Endometrial microvascular endothelial cells (primary cell): ENCODE data around the gene ST8SIA6. TPM values are rescaled to one million over a fixed set of nuclear protein-coding genes. Genes with fewer than 3 reads are reported as not detected.
"Not testable (repeated sequence)": the region's sequence is repeated elsewhere in the genome, so short reads cannot be mapped to it uniquely, and the experiment has no call there.

ENCODE experiments used
- in situ Hi-C: cut with HindIII; loops from 2 replicates; pipeline ENCODE4 v1.10.0; 2017; ENCODE audit warnings: low sequenced_read_pairs, low pct_unique_long_range_greater_than_20kb; ENCODE audit errors: inconsistent ontology term
- total RNA-seq: library from RNA; depleted of rRNA; stranded (reverse); fragments of >200 nt; gene quantifications from one replicate; pipeline ENCODE4 v1.2.3, GENCODE V29; 2015; ENCODE audit errors: inconsistent ontology term

The ST8SIA6 gene
- total RNA-seq, 1 donor from 2014 or later, result not detected

GRCh38 chr10:17358461-17358860, 95.9 kb downstream of the ST8SIA6 start:
- in situ Hi-C loops, result no loop called here

- in situ Hi-C loops, result no loop called here
These were observed 96.6 kb downstream of the ST8SIA6 start for GRCh38 chr10:17357781-17358180.

GRCh38 chr10:17356820-17357219, 97.6 kb downstream of the ST8SIA6 start:
- in situ Hi-C loops, result no loop called here

- in situ Hi-C loops, result no loop called here
These were observed 99.6 kb downstream of the ST8SIA6 start for GRCh38 chr10:17354781-17355180.

GRCh38 chr10:17353568-17354300, 100.7 kb downstream of the ST8SIA6 start:
- in situ Hi-C loops, result no loop called here

- in situ Hi-C loops, result no loop called here
These were observed 101.8 kb downstream of the ST8SIA6 start for GRCh38 chr10:17352583-17352982.

GRCh38 chr10:17351506-17351905, 102.9 kb downstream of the ST8SIA6 start:
- in situ Hi-C loops, result no loop called here

- in situ Hi-C loops, result no loop called here
These were observed 104.7 kb downstream of the ST8SIA6 start for GRCh38 chr10:17349717-17350116.

GRCh38 chr10:17348501-17349349, 105.7 kb downstream of the ST8SIA6 start:
- in situ Hi-C loops, result no loop called here

- in situ Hi-C loops, result no loop called here
These were observed 106.3 kb downstream of the ST8SIA6 start for GRCh38 chr10:17348011-17348500.

GRCh38 chr10:17344206-17344605, 110.2 kb downstream of the ST8SIA6 start:
- in situ Hi-C loops, result no loop called here

GRCh38 chr10:17343118-17343517, 111.3 kb downstream of the ST8SIA6 start:
- in situ Hi-C loops, result no loop called here

GRCh38 chr10:17340144-17340829, 114.1 kb downstream of the ST8SIA6 start:
- in situ Hi-C loops, result no loop called here

- in situ Hi-C loops, result no loop called here
These were observed 119.3 kb downstream of the ST8SIA6 start for GRCh38 chr10:17335065-17335464.

GRCh38 chr10:17330501-17330900, 123.9 kb downstream of the ST8SIA6 start:
- in situ Hi-C loops, result no loop called here

- in situ Hi-C loops, result no loop called here
These were observed 128.0 kb downstream of the ST8SIA6 start for GRCh38 chr10:17326377-17326776.

GRCh38 chr10:17321957-17322356, 132.4 kb downstream of the ST8SIA6 start:
- in situ Hi-C loops, result not testable (repeated sequence)

GRCh38 chr10:17316488-17317170, 137.8 kb downstream of the ST8SIA6 start:
- in situ Hi-C loops, result no loop called here

- in situ Hi-C loops, result no loop called here
These were observed 145.0 kb downstream of the ST8SIA6 start for GRCh38 chr10:17309435-17309834.
